DMS153 (cell line): ENCODE data around the gene BMP8B.

Experiments used
- DNase-seq: peaks from one replicate; lab custom pipeline; 2025; lab: John Stamatoyannopoulos, UW

BMP8B gene

DNA sequence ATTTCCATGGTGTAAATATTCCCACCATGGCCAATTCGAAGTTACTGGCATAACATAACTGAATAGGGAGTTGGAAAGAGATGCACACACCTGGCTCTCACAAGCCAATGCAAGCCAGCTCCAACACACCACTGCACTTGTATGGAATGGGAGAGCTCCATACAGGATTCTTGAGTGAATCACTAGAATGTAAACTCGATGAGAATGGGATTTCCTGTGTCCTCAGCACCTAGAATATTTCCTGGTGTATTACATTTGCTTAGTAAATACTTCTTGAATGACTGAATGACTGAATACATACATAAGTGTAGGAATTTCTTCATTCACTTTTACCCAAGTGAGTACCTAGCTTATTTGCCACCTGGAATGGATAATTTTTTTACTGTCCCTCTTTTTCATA is 66.2 kb downstream of the BMP8B start:
- DNase-seq: no peak

DNA sequence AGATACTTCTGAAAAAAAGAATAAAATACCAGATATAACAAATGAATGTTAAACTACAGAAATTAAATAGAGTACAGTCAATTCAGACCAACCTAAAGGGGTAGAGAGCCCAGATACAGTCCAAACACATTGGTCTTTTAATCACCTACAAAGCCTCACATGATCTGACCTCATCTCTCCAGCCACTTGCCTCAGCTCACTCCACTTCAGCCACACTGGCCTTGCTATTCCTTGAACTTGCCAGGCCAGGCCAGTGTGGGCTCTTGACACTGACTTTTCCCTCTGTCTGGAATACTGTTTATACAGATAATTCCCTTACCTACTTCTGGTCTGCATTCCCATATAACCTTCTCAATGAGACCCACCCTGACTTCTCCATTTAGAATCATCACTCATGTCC is 67.0 kb downstream of the BMP8B start:
- DNase-seq: no peak

DNA sequence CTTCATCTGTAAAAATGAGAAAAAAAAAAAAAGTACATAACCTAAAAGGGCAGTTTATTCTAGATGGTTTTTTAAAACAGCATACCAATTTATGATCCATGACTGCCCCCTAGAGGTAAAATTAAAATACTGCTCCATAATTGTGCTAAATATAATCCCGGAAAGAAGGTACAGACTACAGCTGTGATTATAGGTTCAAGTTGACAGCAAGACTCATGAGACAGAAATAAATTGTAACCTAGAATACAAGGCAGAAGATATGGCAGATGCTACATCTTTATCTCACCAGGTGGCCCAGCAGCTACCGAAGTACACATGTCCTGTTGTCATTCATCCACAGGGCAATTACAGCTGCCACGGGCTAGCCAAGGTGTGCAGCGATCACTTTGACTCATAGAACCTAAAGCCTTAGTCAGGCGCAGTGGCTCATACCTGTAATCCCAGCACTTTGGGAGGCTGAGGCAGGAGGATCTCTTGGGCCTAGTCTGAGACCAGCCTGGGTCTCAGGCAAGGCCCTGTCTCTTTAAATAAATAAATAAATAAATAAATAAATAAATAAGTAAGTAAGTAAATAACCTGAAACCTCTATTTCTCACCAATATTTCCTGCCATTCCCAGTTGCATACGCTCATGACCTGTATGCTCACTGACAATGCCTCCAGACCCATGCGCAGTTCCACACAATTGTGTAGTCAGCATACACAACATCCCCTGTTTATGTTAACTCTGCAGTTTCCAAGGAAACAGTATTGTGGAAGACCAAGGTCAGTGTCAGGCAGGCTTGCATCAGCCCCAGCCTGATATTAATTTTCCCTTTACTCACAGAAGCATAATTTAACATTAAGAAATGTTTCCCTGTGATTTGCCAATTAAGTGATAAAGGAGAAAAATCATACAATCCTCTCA is 68.3 kb downstream of the BMP8B start:
- DNase-seq: peak; percentile 80

DNA sequence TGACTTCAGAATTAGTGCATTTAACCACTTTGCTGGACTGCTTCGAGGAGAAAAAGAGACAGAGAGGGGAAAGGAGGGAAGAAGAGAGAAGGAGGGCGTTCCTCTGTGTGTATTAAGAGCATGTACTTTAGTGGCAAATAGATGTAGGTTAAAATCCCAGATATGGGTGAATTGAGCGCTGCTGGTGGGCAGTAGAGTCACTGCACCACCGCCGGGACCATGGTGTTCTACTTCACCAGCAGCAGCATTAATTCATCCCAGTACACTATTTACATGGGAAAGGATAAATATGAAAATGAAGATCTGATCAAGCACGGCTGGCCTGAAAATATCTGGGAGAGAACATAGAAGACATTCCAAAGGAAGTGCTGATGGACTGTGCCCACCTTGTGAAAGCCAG is 70.9 kb downstream of the BMP8B start:
- DNase-seq: no peak

DNA sequence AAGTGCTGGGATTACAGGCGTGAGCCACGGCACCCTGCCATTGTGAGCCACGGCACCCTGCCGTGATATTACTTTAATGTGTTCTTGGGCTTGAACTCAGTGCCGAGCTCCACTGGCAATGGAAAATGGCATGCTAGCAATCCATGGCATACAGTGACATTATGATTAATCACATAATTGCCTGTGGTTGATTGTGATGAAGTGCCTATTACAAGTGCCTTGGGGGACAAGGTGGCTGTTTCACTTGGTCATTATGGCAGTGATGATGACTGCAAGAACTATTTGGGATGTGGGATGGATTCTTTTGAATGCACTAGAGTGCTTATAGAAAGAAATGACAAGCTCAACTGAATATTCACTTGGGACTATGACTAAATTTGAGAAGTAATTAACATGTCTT is 75.1 kb downstream of the BMP8B start:
- no peak for DNase-seq

DNA sequence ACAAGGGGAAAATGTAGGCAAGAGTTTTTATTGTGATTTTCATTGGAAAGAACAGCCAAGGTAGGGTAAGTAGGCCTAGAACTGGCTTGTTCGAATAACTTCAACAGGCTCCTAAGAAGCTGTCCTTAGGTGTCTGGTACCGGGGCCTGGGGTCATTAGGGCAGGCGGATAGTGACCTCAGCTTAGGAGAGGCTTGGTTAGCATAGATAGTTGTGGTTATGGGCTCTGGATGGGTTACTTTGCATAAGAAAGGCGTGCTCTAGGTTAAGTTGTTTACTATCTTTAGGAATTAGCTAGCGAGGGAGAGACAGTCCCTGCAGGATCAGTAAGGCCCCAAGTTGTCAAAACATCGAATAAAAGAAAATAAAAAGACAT is 76.7 kb downstream of the BMP8B start:
- DNase-seq: no peak

DNA sequence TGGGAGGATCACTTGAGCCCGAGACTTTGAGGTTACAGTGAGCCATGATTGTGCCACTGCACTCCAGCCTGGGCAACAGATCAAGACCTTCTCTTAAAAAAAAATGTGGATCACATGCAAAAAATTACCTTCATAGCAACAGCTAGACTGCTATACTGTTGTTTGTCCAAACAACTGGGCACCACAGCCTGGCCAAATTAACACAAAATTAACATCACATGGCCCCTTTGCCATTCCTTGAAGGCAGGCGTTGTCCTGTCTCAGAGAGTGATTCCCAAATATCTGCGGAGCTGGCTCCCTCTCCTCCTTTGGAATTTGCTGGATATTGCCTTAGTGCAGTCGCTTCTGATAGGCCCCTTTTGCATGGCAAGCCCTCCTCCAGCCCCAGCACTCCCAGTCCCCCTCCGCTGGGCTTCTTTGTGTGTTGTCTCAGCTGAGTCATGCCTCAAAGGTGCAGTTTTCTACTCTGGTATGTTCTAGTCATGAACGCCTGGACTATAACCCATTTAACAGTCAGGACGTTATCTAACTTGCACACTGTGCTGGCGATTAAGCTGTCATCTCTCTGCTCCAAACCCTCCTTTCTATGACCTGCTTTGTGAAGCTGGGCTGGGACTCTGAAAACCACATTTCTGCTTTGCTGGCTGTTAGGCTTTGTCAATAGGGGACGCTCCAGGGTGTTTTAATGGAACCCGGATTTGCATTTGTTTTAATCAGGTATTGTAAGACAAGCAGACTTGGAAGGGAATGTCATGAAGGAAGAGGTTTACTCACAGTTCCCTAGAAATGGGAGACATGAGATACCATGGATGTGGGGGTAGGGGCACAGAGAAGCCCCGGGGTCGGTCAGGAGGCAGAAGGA is 77.3 kb downstream of the BMP8B start:
- DNase-seq: no peak

DNA sequence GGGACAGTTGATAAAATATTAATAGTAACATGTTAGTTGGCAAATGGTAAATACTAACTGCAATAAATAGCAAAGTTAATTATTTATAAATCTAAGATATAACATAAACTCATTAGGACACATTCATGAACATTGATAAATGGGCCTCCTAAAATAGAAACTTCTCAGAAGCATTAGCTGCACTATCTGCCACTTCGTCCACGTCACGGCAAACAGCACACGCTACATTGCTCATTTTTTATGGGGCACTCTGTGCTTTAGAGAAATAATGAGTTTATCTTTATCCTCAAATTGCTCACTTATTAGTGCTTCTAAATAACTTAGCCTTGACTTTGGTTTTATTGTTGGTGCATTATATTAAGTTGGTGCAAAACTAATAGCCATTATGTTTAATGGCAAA is 81.2 kb downstream of the BMP8B start:
- no peak for DNase-seq
